HG03520 (cell line): ENCODE measurements around the gene SBK2.
"Not testable (repeated sequence)": the region's sequence is repeated elsewhere in the genome, so short reads cannot be mapped to it uniquely, and the experiment has no call there.

Experiments used
- ATAC-seq: cut with Tn5 transposase; IDR thresholded peaks from one replicate; pipeline ENCODE4 v1.9.1; 2021; ENCODE audit warnings: mild to moderate bottlenecking, moderate library complexity; ENCODE audit not compliant: unreplicated experiment

The SBK2 gene, protein sequence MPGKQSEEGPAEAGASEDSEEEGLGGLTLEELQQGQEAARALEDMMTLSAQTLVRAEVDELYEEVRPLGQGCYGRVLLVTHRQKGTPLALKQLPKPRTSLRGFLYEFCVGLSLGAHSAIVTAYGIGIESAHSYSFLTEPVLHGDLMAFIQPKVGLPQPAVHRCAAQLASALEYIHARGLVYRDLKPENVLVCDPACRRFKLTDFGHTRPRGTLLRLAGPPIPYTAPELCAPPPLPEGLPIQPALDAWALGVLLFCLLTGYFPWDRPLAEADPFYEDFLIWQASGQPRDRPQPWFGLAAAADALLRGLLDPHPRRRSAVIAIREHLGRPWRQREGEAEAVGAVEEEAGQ

DNA sequence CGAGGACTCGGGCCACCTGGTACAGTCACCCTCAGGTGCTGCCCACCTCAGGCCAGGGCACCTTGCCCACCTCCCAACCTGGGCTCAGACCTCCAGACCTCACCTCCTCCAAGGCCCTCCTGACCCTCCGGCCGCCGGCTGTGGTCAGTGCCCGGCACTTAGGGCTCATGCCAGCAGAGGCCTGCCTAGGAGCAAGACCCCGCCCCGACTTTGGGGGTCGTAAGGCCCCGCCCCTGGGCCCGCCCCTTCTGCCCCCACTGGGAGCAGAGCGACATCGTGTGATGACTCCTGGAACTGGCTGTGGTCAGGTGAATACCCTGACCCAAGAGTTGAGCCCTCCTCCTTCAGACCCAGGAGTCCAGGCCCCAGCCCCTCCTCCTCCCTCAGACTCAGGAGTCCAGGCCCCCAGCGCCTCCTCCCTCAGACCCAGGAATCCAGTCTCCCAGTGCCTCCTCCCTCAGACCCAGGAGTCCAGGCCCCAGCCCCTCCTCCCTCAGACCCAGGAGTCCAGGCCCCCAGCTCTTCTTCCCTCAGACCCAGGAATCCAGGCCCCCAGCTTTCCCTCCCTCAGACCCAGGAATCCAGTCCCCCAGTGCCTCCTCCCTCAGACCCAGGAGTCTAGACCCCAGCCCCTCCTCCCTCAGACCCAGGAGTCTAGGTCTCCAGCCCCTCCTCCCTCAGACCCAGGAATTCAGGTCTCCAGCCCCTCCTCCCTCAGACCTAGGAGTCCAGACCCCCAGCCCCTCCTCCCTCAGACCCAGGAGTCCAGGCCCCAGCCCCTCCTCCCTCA lies at the start of gene SBK2:
Gene SBK2 (minus strand): TSS at position 183 of the 790 bp plus-strand sequence. CDS start 839 bp downstream, outside the sequence.
- ATAC-seq: no peak

DNA sequence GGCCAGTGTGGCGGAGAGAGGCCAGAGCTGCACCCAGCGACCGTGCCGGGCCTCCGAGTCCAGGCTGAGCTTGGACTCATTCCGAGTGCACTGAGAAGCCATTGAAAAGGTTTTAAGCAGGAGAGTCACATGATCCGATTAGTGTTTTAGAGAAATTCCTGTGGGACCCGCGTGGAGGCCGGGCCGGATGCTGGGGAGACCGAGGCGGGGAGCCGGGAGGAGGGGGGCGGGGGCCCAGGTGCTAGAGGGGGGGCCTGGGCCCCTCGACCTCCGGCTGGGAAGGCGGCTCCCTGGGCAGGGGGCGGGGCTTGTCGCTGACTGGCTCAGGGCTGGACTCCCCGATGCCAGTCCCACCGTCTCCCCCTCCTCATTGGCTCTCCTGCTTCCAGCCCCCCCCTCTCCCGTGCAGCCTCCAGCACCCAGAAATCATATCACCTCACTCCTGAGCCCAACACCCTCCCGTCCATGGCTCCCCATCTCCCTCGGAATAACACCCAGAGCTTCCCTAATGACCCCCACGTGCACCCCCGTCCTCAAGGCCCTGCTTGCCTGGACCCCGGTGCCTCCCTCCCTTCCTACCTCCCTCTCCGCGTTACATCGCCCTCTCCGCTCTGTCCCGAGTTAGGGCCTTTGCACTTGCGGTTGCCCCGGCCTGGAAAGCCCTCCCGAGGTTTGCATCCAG lies 48.9 kb upstream of the SBK2 start:
- ATAC-seq: no peak

DNA sequence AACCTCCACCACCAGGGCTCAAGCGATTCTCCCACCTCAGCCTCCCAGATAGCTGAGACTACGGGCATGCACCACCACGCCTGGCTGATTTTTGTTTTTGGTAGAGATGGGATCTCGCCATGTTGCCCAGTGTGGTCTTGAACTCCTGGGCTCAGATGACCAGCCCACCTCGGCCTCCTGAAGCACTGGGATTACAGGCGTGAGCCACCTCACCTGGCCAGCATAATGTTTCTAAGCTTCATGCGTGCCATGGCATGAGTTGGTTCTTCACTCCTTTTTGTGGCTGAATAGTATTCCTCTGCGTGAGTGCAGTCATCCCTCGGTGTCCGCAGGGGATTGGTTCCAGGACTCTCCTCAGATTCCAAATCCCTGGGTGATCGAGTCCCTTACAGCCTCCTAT lies 47.9 kb upstream of the SBK2 start:
- no peak for ATAC-seq

DNA sequence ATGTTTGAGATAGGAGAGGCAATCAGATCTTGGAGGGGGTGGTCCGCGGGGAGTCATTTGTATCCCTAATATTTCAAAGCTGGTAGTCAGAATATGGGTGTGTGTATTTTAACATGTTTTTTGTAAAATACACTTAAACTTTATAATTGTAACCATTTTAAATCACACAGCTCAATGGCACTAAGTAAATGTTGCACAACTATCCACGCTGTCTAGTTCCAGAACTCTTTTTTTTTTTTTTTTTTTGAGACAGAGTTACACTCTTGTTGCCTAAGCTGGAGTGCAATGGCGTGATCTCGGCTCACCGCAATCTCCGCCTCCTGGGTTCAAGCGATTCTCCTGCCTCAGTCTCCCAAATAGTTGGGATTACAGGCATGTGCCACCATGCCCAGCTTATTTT lies 47.0 kb upstream of the SBK2 start:
- not testable (repeated sequence) for ATAC-seq

DNA sequence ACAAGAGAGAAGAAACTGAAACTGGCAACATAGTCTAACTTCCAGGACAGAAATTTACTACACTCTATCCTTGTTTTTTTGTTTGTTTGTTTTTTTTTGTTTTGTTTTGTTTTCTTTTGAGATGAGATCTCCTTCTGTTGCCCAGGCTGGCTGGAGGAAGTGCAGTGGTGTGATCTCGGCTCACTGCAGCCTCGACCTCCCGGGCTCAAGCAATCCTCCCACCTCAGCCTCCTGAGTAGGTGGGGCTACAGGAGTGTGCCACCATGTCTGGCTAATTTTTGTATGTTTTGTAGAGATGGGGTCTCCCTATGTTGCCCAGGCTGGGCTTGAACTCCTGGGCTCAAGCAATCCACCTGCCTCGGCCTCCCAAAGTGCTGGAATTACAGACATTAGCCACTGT lies 45.4 kb upstream of the SBK2 start:
- not testable (repeated sequence) for ATAC-seq

DNA sequence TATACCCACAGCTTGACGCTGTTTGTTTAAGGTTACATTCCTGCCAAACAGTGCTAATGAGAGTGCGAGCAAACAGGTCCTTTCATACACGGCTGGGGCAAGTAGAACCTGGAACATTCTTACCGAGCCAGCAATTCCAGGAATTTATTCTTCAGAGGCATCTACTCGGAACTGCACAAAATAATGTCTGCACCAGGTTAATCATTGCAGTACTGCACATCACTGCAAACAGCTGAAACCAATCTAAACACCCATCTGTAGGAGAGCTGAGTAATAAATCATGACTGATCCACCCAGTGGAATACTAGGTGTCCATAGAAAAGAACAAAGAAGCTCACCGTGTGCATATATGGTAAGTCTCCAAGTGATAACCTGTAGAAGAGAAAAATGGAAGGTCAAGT lies 44.9 kb upstream of the SBK2 start:
- no peak for ATAC-seq

DNA sequence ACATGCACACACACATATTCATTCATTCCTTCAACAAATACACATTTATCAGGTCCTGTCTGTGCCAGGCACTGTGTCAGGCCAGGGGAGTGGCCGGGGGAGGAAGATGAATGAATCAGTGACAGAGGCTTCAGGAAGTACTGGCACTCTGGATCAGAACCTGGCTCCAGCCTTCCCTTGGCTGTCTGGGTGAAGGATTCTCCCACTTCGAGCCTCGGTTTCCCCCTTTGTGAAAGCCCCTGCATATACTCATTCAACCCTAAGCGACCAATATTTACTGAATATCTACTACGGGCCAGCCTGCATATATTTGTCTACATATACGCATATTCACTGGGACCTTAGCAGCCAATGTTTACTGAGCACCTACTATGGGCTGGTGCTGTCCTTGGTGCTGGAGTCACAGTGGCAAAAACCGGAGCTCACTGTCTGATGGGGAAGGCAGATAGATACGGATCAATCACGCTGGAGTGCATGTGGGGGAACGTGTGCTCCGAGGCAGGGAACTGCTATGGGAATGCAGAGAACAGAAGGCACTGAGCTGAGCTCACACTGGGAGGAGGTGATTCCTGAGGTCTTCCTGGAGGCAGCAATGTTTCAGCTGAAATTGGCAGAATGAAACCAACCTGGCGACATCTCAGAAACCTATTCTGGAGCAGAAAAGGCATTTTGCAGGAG lies 44.4 kb upstream of the SBK2 start:
- ATAC-seq: no peak

DNA sequence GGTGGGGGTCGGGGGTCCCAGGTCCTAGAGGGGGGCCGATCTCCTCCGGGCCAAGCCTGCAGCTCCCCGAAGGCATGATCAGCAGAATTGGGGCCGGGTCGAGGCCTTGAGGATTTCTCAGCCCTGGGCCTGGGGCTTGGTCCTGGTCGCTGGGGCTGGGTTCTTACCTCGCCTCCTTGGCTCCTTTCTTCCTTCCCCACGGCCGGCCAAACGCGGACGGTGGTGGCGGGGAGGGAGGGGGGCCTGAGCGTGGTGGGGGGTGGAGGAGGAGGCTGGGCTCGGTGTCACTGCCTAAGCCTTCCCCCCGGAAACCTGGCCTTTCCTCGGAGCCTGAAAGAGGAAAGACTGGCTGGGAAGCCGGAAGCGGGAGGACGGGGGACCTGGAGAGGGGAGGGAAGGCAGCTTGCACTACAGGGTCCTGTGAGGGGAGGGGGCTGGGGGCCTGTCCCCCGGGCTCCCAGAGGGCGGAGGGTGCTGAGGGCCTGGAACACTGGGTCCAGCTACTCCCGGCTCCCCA lies 43.8 kb upstream of the SBK2 start, which contains the start of gene ZNF579:
Gene ZNF579 (minus strand): TSS at position 221 of the 517 bp plus-strand sequence. CDS start 1,209 bp downstream, outside the sequence.
- no peak for ATAC-seq

DNA sequence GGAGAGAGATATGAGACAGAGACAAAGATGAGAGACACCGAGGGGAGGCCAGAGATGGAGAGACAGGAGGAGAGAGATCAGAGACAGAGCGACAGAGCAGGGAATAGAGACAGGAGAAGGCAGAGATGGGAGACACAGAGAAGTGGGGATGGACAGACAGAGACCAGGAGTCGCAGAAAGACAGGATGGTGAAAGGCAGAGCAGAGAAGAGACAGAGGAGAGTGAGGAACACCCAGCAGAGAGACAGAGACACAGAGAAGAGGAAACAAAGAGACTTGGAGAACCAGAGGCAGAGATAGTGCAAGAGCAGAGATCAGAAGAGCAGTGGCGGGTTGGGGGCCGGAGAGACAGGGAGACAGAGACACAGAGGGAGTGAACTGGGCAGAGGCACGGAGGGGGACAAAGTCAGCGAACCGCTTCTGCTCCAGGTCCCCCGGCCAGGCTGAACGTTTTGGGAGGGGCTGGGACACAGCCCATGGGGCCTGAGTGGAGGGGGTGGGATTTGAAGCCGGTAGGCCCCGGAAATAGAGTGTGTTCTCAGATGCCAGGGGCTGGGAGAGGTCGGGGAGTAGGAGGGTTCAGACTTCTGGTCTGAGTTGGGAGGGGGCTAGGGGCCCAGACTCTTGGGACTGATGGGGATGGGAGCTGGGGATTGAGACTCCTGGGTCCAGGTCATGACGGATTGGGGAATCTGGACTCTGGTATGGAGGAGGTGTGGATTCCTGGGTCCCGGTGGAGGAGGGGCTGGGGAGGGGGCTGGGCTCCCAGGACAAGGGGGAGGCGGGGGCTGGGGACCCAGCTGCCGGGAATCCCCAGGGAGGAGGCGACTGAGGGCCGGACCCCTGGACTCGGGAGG lies 43.1 kb upstream of the SBK2 start:
- ATAC-seq: no peak

DNA sequence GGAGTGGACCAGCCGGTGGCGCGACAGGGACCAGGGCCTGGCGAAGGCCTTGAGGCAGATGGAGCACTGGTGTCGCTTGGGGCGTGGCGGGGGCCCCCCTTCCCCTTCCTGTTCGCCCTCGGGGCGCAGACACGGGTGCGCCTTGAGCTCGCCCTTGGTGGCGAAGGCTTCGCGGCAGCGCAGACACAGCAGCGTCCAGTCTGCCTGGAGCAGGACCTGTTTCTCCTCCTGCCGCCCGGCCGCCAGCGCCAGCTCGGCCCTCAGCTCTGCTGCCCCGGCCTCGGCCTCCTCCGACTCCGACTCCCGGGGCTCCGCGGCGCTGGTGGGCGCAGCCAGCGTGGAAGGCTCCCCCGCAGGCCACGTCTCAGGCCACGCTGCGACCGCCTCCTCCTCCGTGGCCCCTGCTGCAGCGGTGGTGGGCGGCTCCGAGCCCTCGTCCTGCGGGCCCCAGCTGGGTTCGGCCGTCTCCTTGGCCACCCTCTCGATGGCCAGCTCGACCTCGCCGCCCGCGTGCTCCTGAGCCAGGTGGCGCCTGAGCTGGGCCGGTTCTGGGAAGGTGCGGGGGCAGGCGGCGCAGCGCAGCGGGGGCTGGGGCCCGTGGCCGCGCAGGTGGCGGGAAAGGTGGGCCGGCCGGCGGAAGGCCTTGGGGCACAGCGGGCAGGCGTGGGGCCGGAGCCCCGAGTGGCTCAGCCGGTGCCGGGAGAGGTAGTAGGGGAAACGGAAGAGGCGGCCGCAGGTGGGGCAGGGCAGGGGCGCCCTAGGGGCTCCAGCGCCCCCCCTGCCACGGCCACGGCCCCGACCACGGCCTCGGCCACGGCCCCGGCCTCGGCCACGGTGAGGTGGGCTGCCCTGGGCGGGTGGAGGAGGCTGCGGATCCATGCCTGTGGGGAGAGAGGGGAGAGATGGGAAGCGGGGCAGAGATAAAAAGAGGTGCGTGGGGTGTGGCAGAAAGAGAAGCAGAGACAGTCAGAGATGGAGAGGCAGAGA lies 42.1 kb upstream of the SBK2 start:
- ATAC-seq: no peak

DNA sequence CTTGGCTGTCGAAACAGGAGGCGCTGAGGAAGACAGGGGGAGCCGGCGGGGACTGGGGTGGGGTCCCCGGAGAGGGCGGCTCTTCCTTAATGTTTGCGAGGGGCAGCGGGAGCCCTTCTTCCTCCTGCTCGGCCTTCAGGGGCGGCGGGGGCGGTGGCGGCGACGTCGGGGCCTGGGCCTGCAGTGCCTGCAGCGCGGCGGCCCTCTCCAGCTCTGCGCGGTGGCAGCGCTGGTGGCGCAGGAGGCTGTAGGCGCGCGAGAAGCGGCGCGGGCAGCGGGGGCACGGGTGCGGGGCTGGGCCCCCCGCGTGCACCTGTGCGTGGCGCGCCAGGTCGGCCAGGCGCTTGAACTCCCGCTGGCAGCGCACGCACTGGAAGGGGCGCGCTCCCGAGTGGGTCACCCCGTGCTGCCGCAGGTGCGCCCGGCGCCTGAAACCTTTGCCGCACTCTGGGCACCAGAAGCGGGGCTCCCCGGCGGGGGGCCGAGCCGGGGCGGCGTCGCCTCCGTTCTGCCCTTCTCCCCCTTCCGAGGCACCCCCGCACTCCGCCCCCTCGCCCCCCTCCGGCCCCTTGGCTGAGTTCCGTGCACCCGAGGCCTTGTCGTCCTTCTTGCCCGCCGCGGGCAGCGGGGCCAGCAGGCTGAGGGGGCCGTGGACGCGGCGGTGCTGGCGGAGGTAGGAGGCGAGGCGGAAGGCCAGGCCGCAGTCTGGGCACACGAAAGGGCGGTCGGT lies 41.3 kb upstream of the SBK2 start:
- no peak for ATAC-seq

DNA sequence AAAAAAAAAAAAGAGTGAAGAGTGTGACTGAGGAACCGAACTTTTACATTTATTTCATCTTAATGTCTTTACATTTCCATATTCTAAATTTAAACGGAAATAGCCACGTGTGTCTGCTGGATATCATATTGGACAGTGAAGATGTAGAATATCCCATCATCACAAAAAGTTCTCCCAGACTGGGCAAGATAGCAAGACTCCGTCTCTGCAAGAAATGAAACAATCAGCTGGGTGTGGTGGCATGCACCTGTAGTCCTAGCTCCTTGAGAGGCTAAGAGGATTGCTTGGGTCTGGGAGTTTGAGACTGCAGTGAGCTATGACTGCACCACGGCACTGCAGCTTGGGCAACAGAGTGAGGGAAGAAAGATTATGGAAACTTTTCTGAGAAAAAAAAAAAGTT lies 39.8 kb upstream of the SBK2 start:
- ATAC-seq: no peak

DNA sequence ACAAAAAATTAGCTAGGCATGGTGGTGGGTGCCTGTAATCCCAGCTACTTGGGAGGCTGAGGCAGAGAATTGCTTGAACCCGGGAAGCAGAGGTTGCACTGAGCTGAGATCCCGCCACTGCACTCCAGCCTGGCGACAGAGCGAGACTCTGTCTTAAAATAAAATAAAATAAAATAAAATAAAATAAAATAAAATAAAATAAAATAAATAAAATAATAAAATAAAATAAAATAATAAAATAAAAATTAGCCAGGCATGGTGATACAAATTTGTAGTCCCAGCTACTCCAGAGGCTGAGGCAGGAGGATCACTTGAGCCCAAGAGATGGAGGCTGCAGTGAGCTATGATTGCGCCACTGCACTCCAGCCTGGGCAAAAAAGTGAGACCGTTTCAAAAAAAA lies 37.0 kb upstream of the SBK2 start:
- not testable (repeated sequence) for ATAC-seq

DNA sequence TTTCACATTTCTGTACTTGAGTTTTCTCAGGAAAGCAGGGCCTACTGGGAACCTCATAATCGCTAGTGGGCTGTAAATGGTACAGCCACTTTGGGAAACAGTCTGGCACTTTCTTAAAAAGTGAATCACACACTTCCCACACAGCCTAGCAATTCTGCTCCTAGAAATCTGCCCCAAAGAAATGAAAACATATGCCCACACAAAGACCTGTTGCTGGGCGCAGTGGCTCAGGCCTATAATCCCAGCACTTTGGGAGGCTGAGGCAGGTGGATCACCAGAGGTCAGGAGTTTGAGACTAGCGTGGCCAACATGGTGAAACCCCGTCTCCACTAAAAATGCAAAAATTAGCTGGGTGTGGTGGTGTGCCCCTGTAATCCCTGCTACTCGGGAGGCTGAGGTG lies 32.5 kb upstream of the SBK2 start:
- not testable (repeated sequence) for ATAC-seq

DNA sequence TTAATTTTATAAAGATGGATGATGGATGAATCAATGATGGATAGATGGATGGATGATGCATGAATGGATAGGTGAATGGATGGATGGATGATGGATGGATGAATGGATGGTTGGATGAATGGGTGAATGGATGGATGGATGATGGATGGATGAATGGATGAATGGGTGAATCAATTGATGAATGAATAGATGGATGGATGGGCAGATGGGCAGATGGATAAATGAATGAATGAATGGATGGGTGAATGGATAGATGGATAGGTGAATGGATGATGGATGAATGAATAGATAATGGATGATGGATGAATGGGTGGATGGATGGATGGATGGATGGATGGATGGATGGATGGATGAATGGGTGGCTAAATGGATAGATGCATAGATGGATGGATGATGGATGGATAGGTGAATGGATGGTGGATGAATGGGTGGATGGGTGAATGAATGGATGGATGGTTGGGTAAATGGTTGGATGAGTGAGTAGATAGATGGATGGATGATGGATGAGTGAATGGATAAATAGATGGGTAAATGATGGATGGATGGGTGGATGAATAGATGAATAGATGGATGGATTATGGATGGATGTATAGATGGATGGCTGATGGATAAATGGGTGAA lies 30.9 kb upstream of the SBK2 start:
- ATAC-seq: no peak

DNA sequence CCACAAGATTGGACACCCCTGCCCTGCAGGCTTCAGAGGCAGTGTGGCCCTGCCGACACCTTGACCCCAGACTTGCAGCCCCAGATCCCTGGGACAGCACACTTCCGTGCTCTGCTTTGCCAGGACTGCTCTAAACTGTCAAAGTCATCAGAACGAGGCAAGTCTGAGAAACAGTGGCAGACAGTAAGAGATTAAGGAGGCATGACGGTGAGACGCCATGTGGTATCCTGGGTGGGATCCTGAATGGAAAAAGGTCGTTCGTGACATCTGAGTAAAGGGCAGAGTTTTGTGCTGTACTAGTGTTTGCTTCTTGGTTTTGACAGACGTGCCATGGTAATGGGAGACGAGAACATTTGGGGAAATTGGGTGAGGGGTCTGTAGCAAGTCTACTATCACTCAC lies 29.9 kb upstream of the SBK2 start:
- ATAC-seq: no peak

DNA sequence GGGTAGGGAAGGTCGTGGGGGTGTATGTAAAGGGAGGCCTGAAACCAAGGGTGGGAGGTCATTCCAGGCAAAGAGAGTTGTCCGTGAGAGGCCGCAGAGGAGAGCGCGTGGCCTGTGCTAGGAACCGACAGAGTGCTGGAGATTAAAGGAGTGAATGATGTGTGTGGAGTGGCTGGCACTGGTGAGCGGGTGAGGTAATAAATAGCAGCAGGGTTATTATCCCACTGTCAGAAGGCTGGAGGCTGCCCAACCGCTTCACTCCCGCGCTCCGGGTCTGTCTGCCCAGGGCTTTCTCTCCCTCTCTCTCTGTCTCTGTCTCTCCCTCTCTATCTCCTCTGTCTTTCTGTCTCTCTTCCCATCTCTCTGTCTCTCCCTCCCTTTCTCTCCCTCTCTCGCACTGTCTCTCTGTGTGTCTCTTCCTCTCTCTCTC lies 26.3 kb upstream of the SBK2 start:
- ATAC-seq: no peak
